ENCODE data around the gene TKTL1. TPM values are rescaled to one million over a fixed set of nuclear protein-coding genes. Genes with fewer than 3 reads are reported as not detected.
"Not testable (repeated sequence)": the region's sequence is repeated elsewhere in the genome, so short reads cannot be mapped to it uniquely, and the experiment has no call there.

The TKTL1 gene
- total RNA-seq (2014; rRNA removed; shearing (Covaris generic); ENCODE audit: low replicate concordance): 0.37 and 0.64 TPM in 2 replicates

- in situ Hi-C loops (cut with HindIII; ENCODE audit: low pct_unique_long_range_greater_than_20kb, low sequenced_read_pairs): no loop called here
- no peak for DNase-seq (ENCODE audit: low read depth)
Observed at GRCh38 chrX:154295664-154296310, at the start of gene TKTL1. Gene TKTL1 (plus strand): TSS chrX:154295795. CDS start chrX:154295860, 65 bp downstream.

- DNase-seq (ENCODE audit: low read depth); in situ Hi-C loops (cut with HindIII; ENCODE audit: low pct_unique_long_range_greater_than_20kb, low sequenced_read_pairs): not testable (repeated sequence)
Observed at GRCh38 chrX:154247377-154248045, 48.1 kb upstream of the TKTL1 start.

- in situ Hi-C loops (cut with HindIII; ENCODE audit: low pct_unique_long_range_greater_than_20kb, low sequenced_read_pairs); DNase-seq (ENCODE audit: low read depth): not testable (repeated sequence)
Observed at GRCh38 chrX:154248076-154248475, 47.5 kb upstream of the TKTL1 start.

- in situ Hi-C loops (cut with HindIII; ENCODE audit: low pct_unique_long_range_greater_than_20kb, low sequenced_read_pairs); DNase-seq (ENCODE audit: low read depth): not testable (repeated sequence)
Observed at GRCh38 chrX:154257282-154257681, 38.3 kb upstream of the TKTL1 start, which contains the start of gene OPN1MW3. Gene OPN1MW3 (plus strand): TSS chrX:154257582. CDS start chrX:154257620, 38 bp downstream.

- in situ Hi-C loops (cut with HindIII; ENCODE audit: low pct_unique_long_range_greater_than_20kb, low sequenced_read_pairs); DNase-seq (ENCODE audit: low read depth): not testable (repeated sequence)
Observed at GRCh38 chrX:154258711-154259110, 36.9 kb upstream of the TKTL1 start.

GRCh38 chrX:154263072-154263471, 32.5 kb upstream of the TKTL1 start:
- DNase-seq (ENCODE audit: low read depth); in situ Hi-C loops (cut with HindIII; ENCODE audit: low pct_unique_long_range_greater_than_20kb, low sequenced_read_pairs): not testable (repeated sequence)

GRCh38 chrX:154269245-154269644, 26.4 kb upstream of the TKTL1 start:
- DNase-seq (ENCODE audit: low read depth); in situ Hi-C loops (cut with HindIII; ENCODE audit: low pct_unique_long_range_greater_than_20kb, low sequenced_read_pairs): not testable (repeated sequence)

- in situ Hi-C loops (cut with HindIII; ENCODE audit: low pct_unique_long_range_greater_than_20kb, low sequenced_read_pairs); DNase-seq (ENCODE audit: low read depth): not testable (repeated sequence)
Observed at GRCh38 chrX:154284489-154285338, 10.9 kb upstream of the TKTL1 start.

- in situ Hi-C loops (cut with HindIII; ENCODE audit: low pct_unique_long_range_greater_than_20kb, low sequenced_read_pairs); DNase-seq (ENCODE audit: low read depth): not testable (repeated sequence)
Observed at GRCh38 chrX:154286406-154286805, 9.2 kb upstream of the TKTL1 start.

- in situ Hi-C loops (cut with HindIII; ENCODE audit: low pct_unique_long_range_greater_than_20kb, low sequenced_read_pairs): no loop called here
- DNase-seq (ENCODE audit: low read depth): no peak
Observed at GRCh38 chrX:154294791-154295574, 612 bp upstream of the TKTL1 start, which contains the start of gene TEX28. Gene TEX28 (minus strand): TSS chrX:154295124. CDS start chrX:154292117, 3,007 bp downstream.

- no peak for DNase-seq (ENCODE audit: low read depth)
- in situ Hi-C loops (cut with HindIII; ENCODE audit: low pct_unique_long_range_greater_than_20kb, low sequenced_read_pairs): no loop called here
Observed at GRCh38 chrX:154296731-154297130, 1.1 kb downstream of the TKTL1 start.

GRCh38 chrX:154298312-154298711, 2.7 kb downstream of the TKTL1 start:
- DNase-seq (ENCODE audit: low read depth): no peak
- in situ Hi-C loops (cut with HindIII; ENCODE audit: low pct_unique_long_range_greater_than_20kb, low sequenced_read_pairs): no loop called here

- no peak for DNase-seq (ENCODE audit: low read depth)
- in situ Hi-C loops (cut with HindIII; ENCODE audit: low pct_unique_long_range_greater_than_20kb, low sequenced_read_pairs): no loop called here
Observed at GRCh38 chrX:154300816-154301215, 5.2 kb downstream of the TKTL1 start.

- in situ Hi-C loops (cut with HindIII; ENCODE audit: low pct_unique_long_range_greater_than_20kb, low sequenced_read_pairs); DNase-seq (ENCODE audit: low read depth): not testable (repeated sequence)
Observed at GRCh38 chrX:154302998-154303397, 7.4 kb downstream of the TKTL1 start.

GRCh38 chrX:154303476-154303875, 7.9 kb downstream of the TKTL1 start:
- DNase-seq (ENCODE audit: low read depth): no peak
- in situ Hi-C loops (cut with HindIII; ENCODE audit: low pct_unique_long_range_greater_than_20kb, low sequenced_read_pairs): no loop called here

- in situ Hi-C loops (cut with HindIII; ENCODE audit: low pct_unique_long_range_greater_than_20kb, low sequenced_read_pairs): no loop called here
- DNase-seq (ENCODE audit: low read depth): no peak
Observed at GRCh38 chrX:154304846-154305245, 9.3 kb downstream of the TKTL1 start.

- no peak for DNase-seq (ENCODE audit: low read depth)
- in situ Hi-C loops (cut with HindIII; ENCODE audit: low pct_unique_long_range_greater_than_20kb, low sequenced_read_pairs): no loop called here
Observed at GRCh38 chrX:154305541-154306205, 10.1 kb downstream of the TKTL1 start.
